GDM1 (cell line): ENCODE measurements around the gene NPTN.
"Not testable (repeated sequence)": the region's sequence is repeated elsewhere in the genome, so short reads cannot be mapped to it uniquely, and the experiment has no call there.

Source experiments
- DNase-seq: peaks from one replicate; lab custom pipeline; 2025; lab: John Stamatoyannopoulos, UW

The NPTN gene

DNA sequence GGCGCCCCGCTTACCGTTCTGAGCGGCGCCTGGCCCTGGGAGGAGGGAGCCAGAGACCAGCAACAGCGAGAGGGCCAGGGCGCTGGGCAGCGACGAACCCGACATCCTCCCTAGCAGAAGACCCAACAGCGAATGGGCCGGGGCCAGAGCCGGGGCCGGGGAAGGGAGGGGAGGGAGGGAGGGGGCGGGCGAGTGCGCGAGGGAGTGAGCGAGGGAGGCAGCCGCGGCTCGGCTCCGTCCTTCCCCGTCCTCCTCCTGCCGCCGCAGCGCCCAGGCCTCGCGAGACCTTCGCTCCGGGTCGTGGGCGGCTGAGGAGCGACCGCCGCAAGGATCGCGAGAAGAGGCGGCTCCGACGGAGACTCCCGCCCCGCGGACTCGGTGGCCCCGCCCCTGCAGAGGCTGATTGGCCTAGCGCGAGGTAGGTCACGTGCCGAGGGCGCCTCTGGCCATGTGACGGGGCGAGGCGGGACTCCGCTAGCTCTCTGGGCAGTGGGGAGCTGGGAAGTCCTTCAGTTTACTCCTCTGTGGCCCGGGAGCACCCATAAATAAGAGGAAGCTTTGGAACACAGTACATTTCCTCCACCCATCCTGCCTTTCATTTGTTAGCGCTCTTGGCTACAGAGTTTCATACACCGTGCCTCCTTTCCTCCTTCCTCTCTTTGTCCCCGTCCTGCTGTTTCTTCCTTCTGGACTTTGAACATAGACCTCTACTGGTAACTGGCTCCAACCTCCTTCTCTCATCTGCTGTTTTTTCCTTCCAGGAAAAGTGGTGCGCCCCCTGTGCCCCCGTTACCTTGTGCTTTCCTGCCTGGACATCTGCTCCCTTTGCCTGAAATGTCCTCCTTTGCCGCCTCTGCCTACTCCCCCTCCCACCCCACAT, at the start of gene NPTN:
Gene NPTN (minus strand): TSS at position 279 of the 880 bp plus-strand sequence. CDS start 174 bp downstream, at position 105.
- peak; percentile 98 for DNase-seq

DNA sequence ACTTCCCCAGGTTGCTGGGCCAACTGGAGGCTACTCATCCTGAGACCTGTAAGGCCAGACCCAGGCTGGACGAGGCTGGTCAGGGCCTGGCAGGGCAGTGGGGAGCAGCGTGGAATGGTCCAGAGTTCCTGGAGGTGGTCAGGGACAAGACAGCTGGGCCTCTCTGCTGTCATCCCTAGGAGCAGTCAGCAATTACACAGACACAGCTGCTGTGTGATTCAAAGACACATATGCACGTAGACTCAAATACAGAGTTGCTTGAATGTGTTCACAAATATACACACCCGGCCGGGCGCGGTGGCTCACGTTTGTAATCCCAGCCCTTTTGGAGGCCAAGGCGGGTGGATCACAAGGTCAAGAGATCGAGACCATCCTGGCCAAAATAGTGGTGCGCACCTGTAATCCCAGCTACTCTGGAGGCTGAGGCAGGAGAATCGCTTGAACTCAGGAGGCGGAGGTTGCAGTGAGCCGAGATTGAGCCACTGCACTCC, 49.5 kb upstream of the NPTN start:
- DNase-seq = no peak

DNA sequence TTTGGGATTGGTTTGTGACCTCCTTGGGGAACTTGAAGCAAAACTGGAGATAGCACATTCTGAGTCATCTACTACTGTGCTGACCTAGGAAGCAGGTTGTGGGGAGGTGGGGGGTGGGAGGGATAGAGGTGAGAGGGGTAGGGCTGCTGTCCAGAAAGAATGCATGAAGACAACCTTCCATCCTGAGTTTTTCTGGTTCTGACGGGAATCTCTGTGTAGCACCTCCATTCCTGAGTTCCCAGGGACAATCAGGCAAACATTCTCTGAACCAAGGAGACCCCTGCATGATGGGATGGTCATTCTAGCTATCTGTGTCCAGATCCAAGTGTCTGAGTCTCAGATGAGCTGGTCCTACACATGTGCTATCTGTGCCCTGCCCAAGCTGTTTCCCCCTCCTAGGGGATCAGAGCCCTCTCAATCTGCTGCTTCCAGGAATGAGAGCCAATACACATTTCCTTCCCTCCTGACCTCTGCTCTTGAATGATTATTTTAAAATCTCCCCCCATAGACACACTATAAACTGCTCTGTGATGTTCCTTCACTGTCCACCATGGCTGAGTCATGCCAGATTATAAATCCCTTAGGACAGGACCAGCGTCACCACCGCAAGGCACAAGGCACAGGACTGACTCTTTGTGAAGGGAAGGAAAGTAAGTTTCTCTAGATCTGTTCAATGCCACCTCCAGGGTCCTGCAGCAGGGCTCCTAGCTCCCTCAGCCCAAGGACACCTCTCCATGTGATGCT, 48.8 kb upstream of the NPTN start:
- DNase-seq = no peak

DNA sequence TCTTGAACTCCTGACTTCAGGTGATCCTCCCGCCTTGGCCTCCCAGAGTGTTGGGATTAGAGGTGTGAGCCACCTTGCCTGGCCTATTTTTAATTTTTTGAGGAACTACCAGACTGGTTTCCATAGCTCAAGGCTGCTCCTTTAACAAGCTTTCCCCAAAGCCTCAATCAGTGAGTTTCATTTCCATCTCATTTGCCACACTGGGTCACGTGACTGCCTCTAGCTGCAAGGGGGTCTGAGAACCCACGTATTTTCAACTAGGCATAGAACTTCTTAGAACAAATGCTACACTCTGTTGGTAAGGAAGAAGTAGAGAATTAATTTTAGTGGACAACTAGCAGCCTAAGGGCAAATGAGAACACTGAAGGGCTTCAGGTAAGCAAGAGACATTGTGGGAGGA, 47.9 kb upstream of the NPTN start:
- DNase-seq = no peak

DNA sequence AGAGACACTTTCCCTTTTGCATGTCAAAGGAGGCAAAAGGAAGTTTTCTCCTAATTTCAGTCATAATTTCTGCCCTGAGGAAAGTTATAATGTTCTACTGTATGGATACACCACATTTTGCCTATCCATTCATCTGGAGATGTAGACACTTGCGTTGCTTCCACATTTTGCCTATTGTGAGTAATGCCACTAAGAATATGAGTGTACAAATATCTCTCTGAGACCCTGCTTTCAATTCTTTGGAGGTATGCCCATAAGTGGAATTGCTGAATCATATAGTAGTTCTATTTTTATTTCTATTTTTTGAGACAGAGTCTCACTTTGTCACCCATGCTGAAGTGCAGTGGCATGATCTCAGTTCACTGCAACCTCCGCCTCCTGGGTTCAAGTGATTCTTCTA, 47.4 kb upstream of the NPTN start:
- DNase-seq = no peak

DNA sequence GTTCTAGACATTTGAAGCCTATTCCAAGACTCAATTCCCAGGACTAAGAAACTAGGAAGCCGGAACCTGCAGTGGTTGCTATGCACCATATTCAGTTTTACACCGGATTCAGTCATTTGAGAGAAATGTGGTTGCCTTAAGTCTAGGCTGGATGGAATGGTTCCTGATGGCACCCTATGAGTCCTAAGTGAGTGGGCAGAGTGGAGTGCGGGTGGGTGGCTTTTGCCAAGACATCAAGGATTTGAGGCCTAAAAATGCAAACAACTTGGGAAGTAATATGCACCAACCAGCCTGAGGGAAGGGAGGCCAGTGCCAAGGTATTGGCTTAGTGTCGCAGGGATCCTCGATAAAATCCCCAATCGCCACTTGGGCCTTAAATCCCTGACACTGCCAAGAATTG, 46.8 kb upstream of the NPTN start:
- DNase-seq = no peak

DNA sequence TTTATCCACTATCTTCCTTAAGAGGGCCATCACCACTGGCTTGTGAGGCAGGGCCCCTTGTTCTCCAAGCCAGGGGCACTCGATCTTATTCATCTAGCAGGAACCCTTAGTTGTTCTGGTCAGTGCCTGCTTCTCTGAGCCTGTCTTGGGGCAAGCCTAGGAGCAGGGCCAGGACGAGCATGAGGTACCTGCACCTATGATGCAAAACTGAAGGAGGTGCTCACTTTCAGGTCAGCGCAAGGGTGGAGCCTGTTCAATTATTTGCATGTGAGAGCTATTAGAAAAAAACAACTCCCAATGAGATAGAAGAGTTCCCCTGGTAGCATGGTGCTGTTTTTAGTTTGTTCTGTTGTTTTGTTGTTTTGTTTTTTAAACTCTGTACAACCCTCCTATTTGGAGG, 46.0 kb upstream of the NPTN start:
- DNase-seq = no peak

DNA sequence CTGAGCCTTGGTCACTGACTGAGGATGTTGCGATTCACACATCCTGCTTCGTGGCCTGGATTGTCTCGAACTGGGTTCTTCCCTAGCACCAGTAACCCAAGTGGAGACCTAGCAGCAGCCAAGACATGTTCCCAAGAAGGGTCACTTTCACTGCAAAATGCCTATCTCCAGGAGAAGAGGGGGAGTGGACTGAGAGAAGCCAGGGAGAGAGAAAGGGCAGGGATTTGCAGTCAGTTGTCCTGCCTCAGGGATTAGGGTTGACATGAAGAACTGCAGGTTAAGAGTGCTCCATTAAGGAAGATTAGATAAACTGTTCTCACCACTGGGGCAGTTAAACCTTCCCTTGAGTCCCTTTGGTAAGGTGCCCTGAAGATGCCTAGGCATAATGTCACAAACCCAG, 45.3 kb upstream of the NPTN start:
- no peak for DNase-seq

DNA sequence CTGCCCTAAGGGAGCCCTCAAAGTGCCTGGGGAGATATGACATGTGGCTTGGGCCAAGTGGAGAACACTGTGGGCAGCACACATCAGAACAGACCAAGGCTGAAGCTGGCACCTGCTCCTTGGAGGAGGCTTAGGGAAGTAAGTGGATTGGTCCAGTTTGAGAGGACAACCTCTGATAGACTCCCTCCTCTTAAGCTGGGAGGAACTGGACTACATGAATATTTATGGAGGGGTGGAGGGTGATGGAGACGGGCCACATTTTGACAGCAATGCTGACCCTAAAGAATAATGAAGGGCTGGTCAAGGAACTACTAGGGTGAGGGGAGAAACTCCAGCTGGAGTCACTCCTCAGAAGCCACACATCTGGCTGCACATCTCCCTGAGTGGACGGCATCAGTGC, 44.5 kb upstream of the NPTN start:
- no peak for DNase-seq

DNA sequence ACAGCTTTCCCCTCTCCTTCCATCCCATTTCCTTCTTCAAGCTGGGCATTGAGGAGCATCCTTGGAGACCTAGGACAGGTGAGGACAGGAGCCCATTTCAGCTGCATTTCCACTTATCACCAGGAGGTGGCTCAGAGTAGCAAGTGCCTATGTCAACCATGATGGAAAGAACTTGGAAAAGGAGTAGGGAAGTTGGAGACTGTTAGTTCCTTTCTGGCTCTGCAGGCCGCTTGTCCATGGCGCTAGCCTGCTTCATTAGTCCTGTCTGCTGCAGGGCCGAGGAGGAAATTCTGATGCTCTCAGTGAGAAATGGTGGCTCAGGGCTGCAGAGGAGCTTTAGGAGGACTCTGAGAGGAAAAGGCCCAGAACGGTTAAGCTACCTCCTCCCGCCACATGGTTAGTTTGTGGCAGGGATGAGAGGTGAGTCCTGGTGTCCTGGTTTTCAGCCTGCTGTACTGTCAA, 44.0 kb upstream of the NPTN start:
- DNase-seq = no peak

DNA sequence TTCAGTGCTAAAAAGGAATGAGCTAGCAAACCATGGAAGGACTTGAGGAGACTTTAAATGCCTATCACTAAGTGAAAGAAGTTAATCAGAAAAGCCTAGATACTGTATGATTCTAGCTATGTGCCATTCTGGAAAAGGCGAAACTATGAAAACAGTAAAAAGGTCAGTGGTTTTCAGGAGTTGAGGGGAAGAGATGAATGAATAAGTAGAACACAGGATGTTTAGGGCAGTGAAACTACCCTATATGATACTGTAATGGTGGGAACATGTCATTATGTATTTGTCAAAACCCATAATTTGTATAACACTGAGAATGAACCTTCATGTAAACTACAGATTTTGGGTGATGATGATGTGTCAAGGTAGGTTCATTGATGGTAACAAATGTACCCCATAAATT, 41.4 kb upstream of the NPTN start:
- no peak for DNase-seq

DNA sequence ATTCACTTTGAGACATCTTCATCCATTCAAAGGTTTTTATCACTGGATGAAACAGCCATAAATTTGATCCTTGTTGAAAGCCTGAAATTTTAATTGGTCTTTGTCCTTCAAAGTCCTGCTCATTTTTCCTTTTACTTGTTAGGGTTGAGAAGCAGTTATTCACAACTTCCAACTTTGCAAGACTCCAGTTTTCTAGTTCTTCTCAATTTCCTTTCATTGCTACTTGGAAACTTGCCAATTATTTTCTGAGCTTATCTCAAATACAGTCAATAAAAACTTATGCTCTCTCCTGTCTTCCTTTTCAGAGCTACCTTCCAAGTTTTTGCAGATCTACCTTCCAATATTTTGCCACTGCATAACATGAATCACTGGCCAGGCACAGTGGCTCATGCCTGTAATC, 27.3 kb upstream of the NPTN start:
- no peak for DNase-seq

DNA sequence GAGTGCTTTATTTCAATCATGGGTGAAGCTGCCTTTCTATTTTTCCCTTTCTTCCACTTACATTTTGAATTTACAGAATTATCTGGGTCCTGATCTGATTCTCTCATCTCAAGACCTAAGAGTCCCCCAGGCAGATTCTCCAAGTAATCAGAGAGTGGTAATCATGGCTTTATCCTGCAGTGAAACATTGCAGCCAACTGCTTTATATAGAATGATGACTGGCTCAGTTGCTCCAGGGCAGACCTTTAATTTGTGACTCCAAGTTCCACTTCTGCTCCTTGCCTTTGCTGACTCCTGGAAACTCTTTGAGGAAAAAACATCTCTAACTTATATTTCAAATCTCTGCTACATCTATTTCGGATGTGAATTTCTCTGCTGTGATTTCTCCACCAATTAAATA, 25.5 kb upstream of the NPTN start:
- no peak for DNase-seq

DNA sequence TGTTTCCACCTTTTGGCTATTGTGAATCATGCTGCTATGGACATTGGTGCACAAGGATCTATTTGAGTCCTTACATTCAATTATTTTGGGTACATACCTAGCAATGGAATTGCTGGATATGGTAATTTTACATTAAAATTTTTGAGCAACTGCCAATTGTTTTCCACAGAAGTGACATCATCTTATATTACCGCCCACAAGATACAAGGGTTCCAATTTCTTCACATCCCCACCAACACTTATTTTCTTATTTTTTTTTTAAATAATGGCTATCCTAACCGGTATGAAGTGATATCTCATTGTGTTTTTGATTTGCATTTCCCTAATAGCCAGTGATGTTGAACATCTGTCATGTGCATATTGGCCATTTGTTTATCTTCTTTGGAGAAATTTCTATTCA, 22.5 kb upstream of the NPTN start:
- DNase-seq = no peak

DNA sequence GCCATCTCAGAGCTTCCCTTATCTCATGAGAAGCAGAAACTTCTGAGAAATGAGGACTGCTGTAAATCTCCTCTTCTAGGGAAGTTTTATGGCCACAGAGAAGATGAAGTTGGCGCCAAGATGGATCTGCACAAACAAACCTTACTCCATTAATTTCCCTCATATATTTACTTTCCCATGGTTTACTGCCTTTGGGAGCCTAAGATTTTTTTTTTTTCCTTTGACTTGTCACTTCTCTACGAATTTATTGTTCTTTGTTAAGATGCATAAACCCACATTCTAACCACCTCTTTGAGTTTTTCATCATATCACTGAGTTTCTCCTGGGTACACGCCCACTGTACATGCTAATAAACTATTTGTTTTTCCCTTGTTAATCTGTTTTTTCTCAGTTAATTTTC, 21.5 kb upstream of the NPTN start:
- DNase-seq = no peak

DNA sequence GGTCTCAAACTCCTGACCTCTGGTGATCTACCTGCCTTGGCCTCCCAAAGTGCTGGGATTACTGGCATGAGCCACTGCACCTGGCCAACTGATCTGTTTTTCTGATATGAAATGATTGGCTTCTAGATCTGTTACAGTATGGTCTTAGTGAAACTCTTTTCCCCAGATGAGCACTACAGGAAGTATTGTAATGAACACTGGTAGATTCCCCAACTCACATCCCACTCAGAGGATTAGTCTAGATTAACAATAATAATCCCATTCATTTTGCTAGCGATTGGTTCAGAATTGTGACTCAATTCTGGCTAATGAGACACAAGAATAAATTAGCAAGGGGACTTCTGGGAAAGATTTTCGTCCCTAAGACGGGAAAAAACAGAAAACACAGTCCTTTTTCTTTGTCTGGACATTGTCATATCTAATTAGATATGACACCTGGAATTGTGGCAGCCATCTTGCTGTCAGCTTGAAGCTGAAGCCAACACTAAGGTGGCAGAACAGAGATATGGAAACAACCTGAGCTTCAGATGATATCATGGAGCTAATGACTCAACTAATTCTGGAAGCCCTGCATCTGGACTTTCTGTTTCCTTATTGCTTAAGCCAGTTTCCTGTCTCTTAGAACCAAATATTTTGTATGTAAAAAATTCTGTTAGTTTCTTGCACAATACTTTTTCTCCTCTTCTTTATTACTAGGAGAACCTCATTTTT, 17.4 kb upstream of the NPTN start:
- no peak for DNase-seq

DNA sequence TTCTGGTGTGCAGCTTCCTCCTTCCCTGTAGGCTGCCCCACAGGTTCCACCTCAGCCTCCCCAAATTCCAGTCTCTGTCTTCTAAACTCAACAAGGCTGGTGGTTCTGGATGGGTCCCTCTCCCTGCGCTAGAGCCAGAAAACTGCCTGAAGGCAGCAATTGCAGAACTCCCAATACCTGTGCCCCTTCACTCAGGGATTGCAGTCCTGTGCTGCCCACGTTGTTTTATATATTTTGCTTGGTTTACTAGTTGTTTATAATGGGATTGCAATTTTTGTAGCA, 14.8 kb upstream of the NPTN start:
- DNase-seq = no peak

DNA sequence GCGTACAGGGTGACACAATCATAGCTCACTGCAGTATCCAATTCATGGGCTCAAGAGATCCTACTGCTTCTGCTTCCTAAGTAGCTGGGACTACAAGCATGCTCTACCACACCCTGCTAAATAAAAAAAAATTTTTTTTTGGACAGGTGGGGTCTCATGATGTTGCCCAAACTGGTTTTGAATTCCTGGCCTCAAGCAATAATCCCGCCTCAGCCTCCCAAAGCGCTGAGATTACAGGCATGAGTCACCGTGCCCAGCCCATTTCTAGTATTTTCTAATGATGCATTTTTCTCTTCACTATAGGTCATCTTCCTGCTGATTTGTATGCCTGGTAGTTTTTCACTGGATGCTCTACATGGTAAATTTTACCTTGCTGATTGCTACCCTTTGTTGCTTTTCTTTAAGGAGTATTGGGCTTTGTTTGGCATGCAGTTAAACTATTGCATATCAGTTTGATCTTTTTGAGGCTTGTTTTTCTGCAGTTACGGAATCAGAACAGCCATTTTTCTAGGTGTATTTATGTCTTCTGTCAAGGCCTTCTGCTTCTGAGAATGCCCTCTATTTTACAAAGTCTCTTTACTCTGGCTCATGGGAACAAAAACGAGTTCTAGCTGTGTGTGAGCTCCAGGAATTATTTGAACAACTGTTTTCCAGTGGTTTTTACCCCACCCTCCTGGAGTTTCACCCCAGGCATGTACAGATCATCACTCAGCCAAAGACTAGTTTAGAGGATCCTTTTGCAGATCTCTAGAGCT, 14.2 kb upstream of the NPTN start:
- DNase-seq = no peak

DNA sequence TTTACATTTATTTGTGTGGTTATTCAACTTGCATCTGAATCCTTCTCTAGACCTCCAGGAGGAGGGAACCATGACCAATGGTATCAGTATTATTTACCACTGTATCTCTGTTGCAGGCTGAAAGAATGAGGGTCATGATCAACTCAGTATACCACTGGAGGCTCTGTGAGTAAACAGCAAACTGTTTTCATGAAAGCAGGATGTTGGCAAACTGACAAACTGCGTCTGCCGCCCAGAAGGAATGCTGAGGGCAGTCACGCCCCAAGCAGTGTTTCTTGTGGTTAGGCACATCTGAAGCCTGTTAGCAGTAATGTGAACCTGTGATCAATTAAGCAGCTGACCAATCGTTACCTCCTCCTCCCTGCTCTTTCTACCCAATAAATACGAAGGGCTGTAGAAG, 6.3 kb upstream of the NPTN start:
- not testable (repeated sequence) for DNase-seq

DNA sequence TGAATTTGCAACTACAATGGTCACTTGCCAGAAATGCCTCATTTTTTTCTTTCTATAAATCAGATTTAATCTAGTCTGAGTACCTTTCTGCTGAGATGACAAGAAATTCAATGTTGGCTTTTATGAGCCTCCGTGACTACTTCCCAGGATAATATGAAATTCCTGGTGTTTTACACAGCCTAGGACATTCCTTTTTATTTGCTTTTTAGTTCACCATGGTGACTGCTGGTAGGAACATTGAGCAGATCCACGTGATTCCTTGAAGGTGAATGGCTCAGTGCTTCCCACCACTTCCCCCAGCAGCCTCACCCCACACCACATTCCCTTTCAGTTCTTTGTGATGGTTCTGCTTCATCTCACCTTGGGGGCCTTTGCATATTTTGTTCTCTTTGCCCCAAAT, 4.3 kb upstream of the NPTN start:
- DNase-seq = no peak

DNA sequence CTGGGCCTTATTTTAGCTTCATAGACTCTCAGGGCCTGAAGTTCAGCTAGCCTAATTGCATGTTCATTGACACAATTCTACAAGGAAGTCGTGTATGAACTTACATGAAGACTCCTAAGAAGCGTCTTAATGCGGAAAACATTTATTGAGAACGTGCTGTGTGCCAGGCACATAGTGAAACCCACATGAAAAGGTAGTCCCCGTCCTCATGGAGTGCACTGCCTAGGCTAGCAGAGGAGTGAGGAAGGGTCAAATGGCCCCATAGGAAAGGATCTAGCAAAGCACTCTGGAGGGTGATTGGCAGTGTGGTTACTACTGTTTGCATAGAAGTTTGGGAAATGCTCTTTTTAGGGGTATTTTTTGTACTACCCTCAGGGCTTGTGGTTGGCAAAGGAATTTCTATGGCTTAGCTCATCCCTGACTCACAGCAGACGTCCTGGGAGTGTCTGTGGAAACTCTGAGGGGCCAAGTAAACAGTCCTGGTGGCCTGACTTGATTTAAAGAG, 854 bp upstream of the NPTN start:
- no peak for DNase-seq

DNA sequence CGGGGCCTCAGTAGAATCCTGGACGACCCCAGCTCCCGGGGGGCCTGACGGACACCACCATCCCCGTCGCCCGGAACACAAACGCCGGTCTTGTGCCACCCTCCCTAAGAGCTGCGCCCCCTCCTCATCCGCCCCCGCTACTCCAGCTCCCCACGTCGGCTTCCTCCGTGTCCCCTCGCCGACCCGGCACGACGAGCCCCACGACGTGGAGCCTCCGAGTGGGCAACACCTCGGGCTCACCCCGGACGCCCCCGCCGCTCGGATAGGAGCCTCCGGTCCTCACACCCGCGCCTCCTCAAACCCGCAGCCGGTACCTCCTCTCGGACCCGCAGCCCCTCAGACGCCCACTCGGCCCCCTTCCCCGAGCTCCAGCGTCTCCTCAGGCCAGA, 525 bp downstream of the NPTN start:
- DNase-seq = no peak
